MCF 10A (cell line): ENCODE measurements around the gene SLC27A5. TPM values are rescaled to one million over a fixed set of nuclear protein-coding genes. Genes with fewer than 3 reads are reported as not detected.

Experiments
- BruUV-seq: library from RNA; stranded (reverse); fragments of 400-500 nt; replicated peaks from 2 replicates; lab custom pipeline; 2021; lab: Mats Ljungman, UMichigan
- CTCF ChIA-PET: fragments of 300-600 bp; sonication (Branson Sonifier 250); formaldehyde crosslinking; extraction: SDS; loops from one replicate; lab custom pipeline; 2021; ENCODE audit warnings: antibody characterized with exemption, inconsistent platforms; lab: Yijun Ruan, JAX
- POLR2A ChIA-PET: fragments of 300-600, 350-650 bp; sonication (Branson Sonifier 250); formaldehyde crosslinking; extraction: SDS; loops from one replicate; lab custom pipeline; 2020; ENCODE audit warnings: antibody characterized with exemption, inconsistent platforms; lab: Yijun Ruan, JAX
- DNase-seq: peaks from one replicate; pipeline ENCODE4 v3.0.0-alpha.2; 2018; ENCODE audit not compliant: unreplicated experiment
- H3K27ac Mint-ChIP-seq: one replicate; pipeline ENCODE4 v1.8.0; 2022; ENCODE audit warnings: mild to moderate bottlenecking, low read depth, mixed read lengths; ENCODE audit not compliant: unreplicated experiment
- H3K27me3 Mint-ChIP-seq: one replicate; pipeline ENCODE4 v1.8.0; 2022; ENCODE audit warnings: mixed read lengths; ENCODE audit not compliant: insufficient read depth, unreplicated experiment
- H3K36me3 Mint-ChIP-seq: one replicate; pipeline ENCODE4 v1.8.0; 2022; ENCODE audit warnings: mild to moderate bottlenecking, moderate library complexity, mixed read lengths; ENCODE audit not compliant: insufficient read depth, unreplicated experiment
- H3K4me1 Mint-ChIP-seq: one replicate; pipeline ENCODE4 v1.8.0; 2022; ENCODE audit warnings: mixed read lengths; ENCODE audit not compliant: insufficient read depth, unreplicated experiment
- H3K4me3 Mint-ChIP-seq: one replicate; pipeline ENCODE4 v1.8.0; 2022; ENCODE audit warnings: mild to moderate bottlenecking, moderate library complexity, mixed read lengths; ENCODE audit not compliant: unreplicated experiment
- H3K9me3 Mint-ChIP-seq: one replicate; pipeline ENCODE4 v1.8.0; 2022; ENCODE audit warnings: mixed read lengths; ENCODE audit not compliant: unreplicated experiment
- CTCF ChIP-seq: fragments of 200-600 bp; IDR thresholded peaks from one replicate; pipeline ENCODE4 v1.8.0; 2022; ENCODE audit warnings: antibody characterized with exemption, mild to moderate bottlenecking; ENCODE audit not compliant: unreplicated experiment
- intact Hi-C: fragments of 100-400 bp; cut with micrococcal nuclease; formaldehyde crosslinking; loops from 2 replicates; pipeline ENCODE4 v1.14.1; 2022
- total RNA-seq: library from RNA; stranded (reverse); gene quantifications from 2 replicates; pipeline ENCODE4 v1.2.3, GENCODE V29; 2022

The SLC27A5 gene
- total RNA-seq, 1 experiment from 2014 or later = 22.5 TPM

GRCh38 chr19:58466089-58466759, 45.6 kb downstream of the SLC27A5 start:
- H3K9me3 Mint-ChIP-seq = no peaks in the 10 kb centered on the region
- H3K4me1 Mint-ChIP-seq = peaks cover 13% of the 10 kb centered on the region
- CTCF ChIA-PET = interaction anchor here (1.1 kb wide), 1 partner anchor 15 kb away, joined by 4 read pairs; the partner anchor contains the start of gene ZNF324B
- intact Hi-C loops = loop anchor here (1.0 to 5.0 kb wide), 2 partner anchors 58 to 139 kb away; partner anchors contain the start of genes ZNF584 and ZSCAN22
- no peak for DNase-seq
- no peaks in the 10 kb centered on the region for H3K27me3 Mint-ChIP-seq
- no peak for TF ChIP-seq CTCF
- peak overlapping the region; percentile 78 for H3K27ac Mint-ChIP-seq
- no TSS peak for BruUV-seq
- peak overlapping the region; percentile 82 for H3K4me3 Mint-ChIP-seq
- H3K36me3 Mint-ChIP-seq = peaks cover 22% of the 10 kb centered on the region
- POLR2A ChIA-PET = interaction anchor here (0.7 to 1.5 kb wide), 5 partner anchors 33 to 548 kb away, joined by 3 to 7 read pairs (median 3); partner anchors contain the start of genes TRIM28, ZBTB45 and ZNF584

- H3K4me3 Mint-ChIP-seq = no peak overlapping the region
- CTCF ChIA-PET = interaction anchor here (0.6 to 1.7 kb wide), 7 partner anchors 9 to 116 kb away, joined by 3 to 5 read pairs (median 3); no protein-coding TSS in a partner anchor
Measured at GRCh38 chr19:58460039-58460438, 51.8 kb downstream of the SLC27A5 start.

DNA sequence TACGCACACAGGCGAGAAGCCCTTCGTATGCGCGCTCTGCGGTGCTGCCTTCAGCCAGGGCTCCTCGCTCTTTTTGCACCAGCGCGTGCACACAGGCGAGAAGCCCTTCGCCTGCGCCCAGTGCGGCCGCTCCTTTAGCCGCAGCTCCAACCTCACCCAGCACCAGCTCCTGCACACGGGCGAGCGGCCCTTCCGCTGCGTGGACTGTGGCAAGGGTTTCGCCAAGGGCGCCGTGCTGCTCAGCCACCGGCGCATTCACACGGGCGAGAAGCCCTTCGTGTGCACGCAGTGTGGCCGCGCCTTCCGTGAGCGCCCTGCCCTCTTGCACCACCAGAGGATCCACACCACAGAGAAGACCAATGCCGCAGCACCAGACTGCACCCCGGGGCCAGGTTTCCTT, 55.7 kb downstream of the SLC27A5 start:
- Mint-ChIP-seq H3K27me3 (no peaks in the 10 kb centered on the region), H3K27ac (no peak overlapping the region), H3K36me3 (peaks cover 28% of the 10 kb centered on the region), H3K4me1 (peaks cover 19% of the 10 kb centered on the region), H3K4me3 (no peak overlapping the region), H3K9me3 (no peaks in the 10 kb centered on the region)
- ChIA-PET POLR2A (no interaction called here), CTCF (no interaction called here)
- DNase-seq = no peak
- intact Hi-C loops = no loop called here
- no TSS peak for BruUV-seq
- no peak for TF ChIP-seq CTCF

More at GRCh38 chr19:58460039-58460438, 51.8 kb downstream of the SLC27A5 start:
- no peaks in the 10 kb centered on the region for H3K9me3 Mint-ChIP-seq
- intact Hi-C loops = no loop called here
- H3K36me3 Mint-ChIP-seq = peaks cover 29% of the 10 kb centered on the region
- BruUV-seq = no TSS peak
- POLR2A ChIA-PET = interaction anchor here (0.7 to 1.8 kb wide), 5 partner anchors 9 to 97 kb away, joined by 3 to 11 read pairs (median 5); partner anchors contain the start of genes RPS5 and ZNF324B
- H3K27ac Mint-ChIP-seq = no peak overlapping the region
- H3K27me3 Mint-ChIP-seq = no peaks in the 10 kb centered on the region
- peaks cover 6% of the 10 kb centered on the region for H3K4me1 Mint-ChIP-seq
- peak; percentile 47 for DNase-seq
- no peak for TF ChIP-seq CTCF

GRCh38 chr19:58455306-58455705, 56.5 kb downstream of the SLC27A5 start:
- Mint-ChIP-seq H3K9me3 (no peaks in the 10 kb centered on the region), H3K27ac (no peak overlapping the region), H3K4me3 (no peak overlapping the region), H3K27me3 (no peaks in the 10 kb centered on the region), H3K4me1 (peaks cover 26% of the 10 kb centered on the region), H3K36me3 (peaks cover 25% of the 10 kb centered on the region)
- DNase-seq = no peak
- POLR2A ChIA-PET = no interaction called here
- CTCF ChIA-PET = no interaction called here
- intact Hi-C loops = no loop called here
- TF ChIP-seq CTCF = no peak
- no TSS peak for BruUV-seq
